ENCODE results near the gene SEMA3A.

The SEMA3A gene

DNA sequence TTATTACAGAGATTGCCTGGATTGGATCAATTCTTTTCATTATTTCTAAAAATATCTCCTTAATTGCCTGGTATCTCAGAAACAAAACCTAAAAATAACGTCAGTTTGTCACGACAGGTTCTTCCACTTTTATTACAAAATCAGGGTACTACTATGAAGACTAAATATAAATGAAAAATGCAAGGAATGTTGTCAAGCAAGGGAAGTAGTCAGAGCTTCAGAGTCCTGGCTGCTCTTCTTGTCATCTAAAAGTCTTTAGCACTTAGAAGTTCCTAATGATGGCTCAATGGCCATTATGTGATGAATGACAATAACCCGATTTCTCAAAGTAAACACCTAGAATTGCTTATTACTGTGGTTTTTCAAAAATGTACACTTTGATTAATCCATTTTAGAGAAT, 192.2 kb downstream of the SEMA3A start:
- DNase-seq, result no peak

DNA sequence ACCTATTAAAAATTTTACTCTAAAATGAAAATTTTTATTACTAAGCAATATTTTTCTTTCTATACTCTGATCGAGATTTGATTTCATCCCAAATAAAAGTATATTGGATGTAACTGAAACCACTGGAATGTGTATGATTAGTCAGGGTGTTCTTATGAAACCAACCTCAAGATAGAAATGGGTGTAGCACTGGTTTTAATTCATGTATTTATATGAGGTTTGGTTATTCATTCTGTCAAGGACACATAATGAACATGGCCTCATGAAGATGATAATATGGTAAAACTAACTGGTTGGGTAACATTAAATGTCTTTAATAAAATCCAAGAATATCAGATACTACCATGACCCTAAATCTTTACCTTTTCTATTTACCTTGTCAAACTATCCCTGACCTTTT, 197.7 kb downstream of the SEMA3A start:
- no peak for DNase-seq

DNA sequence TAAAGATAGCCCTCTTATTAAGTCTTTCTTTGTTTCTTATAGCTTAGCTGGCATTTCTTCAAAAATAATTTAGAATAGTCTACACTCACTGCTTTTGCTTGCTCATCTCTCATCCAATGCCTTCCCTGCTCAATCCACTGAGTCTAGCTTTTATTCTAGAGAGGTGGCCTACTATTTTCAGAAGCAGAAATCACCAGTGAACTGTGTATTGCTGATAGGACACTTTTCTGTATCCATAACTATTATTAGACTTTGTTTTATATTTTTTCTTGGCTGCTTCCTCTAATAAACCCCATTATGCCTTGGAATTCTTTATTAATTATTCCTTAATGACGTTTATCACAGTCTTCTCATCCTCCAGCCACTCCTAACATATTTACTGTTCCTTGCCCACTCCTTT, 206.8 kb downstream of the SEMA3A start:
- DNase-seq, result no peak

DNA sequence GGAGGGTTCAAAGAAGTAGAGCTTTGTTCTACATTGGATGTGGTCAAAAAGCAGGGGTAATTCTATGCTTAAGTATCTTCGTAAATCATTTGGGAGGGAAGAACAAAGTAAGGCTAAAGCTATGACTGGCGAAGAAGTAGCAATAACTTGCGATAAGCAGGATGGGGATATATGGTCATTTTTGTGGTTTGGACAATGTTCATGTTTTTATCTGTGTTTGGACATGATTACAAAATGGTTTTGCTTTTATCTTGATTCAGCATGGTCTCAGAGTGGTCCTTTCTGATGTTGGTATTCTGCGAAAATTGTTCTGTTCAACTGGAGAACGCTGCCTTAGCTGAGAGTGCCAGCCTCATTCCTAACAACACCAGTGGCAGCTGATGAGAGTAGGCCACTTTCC, 208.8 kb downstream of the SEMA3A start:
- DNase-seq, result no peak

DNA sequence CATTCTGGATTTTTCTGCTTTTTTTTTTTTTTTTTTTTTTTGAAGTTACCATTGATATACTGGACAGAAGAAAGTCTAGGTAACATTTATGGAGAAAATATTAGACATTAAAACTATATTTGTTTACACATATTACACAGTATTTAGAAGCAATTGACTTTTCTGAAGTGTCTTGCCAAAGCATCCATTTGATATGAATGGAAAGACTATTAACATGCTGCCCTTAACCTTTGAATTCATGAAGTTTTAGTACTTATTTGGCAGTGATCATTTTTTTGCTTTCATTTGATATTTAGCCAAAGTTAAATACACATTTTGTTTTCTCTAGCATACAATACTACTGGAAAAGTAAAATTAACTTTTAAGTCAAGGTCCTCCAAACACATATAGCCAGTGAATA, 210.0 kb downstream of the SEMA3A start:
- DNase-seq, result no peak

DNA sequence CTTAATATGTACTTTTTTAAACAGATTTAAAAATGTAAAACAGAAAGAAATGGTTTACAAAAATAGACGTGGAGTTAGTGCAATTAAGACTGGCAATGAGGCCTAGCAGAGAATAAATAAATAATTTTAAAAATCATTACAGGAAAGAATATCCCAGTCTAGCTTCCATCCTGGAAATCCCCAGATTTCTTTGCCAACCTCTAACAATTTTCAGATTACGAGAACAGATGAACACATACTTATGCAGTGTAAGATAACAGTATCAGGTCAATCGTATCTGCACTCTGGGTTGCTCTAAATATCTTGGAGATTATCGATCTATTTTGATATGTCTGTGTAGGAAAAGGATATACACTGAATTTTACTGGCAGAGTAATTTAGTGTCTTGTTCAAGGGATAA, 210.5 kb downstream of the SEMA3A start:
- no peak for DNase-seq

DNA sequence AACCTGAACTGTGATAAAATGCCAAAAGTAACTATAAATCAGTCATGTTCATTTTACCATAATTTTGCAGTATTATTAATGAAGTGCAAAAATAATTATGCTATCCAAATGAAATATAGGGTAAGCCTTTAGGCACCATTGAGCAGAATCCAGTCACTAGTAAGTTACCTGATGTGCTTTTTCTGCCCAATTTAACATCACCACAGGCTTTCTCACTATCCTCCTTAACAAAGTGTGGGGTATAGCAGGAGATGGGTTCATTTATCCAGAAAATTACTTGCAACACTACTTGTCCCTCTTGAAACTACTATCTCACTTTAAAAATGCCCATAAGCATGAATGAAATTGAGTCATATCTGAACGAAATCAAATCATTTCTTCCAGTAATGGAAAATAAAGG, 211.0 kb downstream of the SEMA3A start:
- DNase-seq, result no peak

DNA sequence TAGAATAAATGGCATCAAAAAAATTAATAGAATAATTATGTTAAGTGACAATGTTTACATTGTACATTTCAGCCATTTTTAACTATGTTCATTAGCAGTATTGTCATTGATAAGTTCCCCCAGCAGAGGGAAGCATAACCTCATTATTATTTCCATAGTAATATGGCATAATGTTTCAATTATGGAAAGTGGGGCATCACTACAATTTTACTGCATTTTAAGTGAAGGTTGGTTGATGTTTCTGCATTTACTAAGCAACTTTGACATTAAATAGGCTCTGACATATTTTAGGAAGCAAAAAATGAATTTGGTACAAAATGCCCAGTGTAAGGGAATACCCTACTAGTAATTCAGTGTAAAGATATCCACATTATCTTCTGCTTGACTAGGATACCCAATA, 218.3 kb downstream of the SEMA3A start:
- DNase-seq, result peak; percentile 62

DNA sequence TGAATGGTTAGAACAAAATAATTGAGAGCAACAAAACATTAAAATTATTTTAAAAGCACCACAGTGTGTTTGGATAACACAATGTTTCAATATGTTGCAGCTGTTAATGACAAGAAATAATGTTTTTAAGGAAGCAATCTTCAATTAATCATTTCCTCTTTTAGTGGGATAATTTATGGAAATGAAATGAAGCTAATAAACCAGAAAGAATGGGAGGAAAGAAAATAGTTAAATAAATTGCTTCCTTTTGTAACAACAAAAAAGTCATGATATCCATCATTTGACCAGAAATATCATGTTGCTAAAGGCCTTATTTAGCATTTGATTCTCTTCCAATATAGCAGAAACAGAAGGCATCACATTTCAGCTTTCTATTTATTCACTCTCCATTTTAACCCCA, 224.5 kb downstream of the SEMA3A start:
- no peak for DNase-seq

DNA sequence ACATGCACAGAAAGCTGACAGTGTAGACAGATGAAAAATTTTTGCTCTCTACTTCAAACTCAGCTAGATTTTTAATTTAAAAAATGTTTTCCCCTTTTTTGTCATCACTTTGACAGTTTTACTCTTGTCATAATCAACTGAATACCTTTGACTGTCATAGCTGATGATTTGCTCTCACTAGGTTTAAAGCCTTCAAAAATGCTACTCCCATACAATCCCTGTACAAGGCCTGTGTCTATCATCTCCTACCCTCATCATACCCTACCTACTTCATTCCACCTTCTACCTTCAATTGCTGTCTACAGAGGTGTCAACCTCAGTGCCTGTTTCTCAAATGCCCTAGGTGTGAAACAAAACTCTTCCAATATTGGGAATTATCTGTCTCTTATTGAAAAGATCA, 230.3 kb downstream of the SEMA3A start:
- DNase-seq, result no peak

DNA sequence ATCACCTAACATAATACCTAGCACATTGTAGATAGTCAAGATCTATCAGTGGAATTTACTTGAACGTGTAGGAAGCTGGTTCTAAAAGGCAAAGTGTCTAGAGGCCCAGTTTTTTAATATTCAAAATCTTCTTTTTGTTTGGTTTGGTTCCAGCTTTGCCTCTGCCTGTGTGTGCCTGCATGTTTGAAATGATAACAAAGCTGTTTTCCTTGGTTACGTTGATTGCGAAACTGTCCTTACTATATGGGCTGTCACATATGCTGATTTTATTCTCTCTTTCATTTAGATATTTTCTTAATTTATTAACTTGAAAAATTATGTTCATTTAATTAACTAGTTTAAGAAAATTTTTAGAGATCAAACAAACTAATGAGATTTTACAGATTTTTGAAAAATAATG, 237.3 kb downstream of the SEMA3A start:
- DNase-seq, result no peak

DNA sequence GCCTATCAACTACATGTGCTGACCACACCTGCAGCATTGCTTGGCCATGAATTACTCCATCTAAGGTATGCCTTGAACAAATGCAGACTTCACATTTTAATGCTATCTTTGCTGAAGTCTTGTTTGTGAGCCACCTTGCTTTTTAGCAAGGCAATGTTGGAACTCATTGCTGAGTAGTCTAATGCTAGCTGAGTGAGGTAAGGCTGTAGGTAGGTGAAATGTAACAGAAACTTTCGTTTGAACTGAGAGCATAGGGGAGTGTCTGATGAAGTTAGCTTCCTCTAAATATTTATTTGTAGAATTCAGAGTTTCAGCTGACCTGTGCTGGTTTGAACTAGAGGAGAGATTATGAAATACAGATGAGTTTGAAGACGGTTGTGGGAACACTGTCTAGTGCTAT, 238.5 kb downstream of the SEMA3A start:
- DNase-seq, result no peak

DNA sequence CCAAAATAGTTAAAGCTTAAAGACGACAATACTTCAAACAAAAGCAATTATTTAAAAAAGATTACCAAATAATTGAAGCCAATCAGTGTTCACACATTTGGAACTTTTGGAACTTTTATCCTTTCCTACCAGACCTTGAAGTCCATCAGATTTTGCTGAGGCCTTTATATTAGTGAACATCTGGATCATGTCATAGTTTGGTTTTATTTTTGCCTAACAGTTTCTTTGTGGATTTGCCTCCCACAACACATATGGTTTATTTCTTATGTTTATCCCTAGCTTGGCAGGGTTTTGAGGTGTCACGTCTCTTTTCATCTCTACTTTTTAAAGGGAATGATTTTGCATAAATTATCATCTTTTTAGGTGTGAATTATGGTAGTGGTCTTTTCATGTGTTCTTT, 242.4 kb downstream of the SEMA3A start:
- DNase-seq, result no peak

DNA sequence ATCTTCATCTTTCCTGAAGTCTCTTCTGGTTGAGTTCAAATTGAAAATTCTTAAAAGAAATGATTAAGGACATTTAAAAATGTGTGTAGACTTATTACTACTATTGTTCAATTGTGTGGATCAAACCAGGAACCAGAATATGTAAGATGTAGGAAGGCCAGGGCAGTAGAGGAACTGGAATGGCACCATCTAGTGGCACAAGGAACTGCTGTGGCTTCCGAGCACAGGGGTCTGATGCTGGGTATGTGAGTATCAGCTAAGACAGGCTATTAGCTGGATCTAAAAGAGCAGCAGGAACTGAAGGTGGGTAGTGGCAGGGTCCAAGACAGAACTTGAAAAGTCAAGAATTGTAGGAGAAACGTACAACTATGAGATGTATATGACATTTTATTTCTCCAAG, 247.3 kb downstream of the SEMA3A start:
- peak; percentile 69 for DNase-seq

DNA sequence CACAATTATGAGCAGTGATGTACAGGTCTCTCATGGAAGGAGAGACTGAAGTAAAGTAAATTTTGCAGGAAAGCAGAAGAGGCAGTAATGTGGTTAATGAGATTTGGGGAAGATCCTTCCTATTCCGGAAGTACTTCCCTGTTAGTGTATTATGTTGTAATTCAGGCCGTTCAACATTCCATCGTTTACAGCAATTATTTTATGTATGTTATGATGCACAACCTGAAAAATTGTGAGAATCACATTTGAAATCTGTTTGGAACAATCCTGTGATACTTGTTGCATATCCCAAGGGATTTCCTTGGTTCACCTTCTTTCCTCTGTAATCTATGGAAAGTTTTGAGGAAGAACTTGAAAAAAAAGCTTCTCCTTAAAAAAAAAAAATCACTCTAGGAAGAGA, 247.8 kb downstream of the SEMA3A start:
- no peak for DNase-seq

DNA sequence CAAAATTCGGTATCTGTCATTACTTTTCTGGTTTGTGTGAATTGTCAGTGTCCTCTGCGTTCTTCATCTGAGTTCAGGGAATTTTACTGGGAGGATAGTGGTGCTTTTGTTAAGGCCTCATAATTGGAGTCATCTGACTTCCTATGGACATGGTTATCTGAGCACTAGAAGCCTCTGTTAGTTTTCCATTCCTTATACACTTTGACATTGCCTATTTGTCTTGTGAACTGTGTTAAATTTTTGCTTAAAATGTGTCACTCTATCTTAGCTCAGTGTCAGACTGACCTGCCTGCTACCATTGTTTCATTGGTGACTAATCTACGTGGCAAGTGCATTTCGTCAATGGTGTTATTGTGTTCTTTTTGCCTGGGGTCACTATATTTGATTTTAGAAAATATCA, 253.3 kb downstream of the SEMA3A start:
- DNase-seq, result no peak

DNA sequence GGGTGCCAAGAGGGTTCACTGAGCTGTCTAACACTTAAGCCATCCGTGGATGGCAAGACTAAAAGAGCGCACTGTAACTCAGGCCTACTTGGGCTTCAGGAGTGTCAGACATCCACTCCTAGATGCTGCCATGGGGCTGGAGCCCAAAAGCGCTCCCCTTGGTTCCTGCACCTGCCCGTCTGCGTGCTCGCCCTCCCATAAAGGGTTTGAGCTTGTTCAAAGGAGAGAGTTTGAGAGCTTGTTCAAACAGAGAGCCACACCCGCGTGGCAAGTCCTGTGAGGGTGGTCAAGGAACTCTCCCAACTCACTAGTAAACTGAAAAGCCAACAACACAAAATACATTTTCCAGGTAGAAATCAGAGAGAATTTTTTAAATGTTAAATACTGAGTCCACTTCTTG, 256.7 kb downstream of the SEMA3A start:
- DNase-seq, result no peak

DNA sequence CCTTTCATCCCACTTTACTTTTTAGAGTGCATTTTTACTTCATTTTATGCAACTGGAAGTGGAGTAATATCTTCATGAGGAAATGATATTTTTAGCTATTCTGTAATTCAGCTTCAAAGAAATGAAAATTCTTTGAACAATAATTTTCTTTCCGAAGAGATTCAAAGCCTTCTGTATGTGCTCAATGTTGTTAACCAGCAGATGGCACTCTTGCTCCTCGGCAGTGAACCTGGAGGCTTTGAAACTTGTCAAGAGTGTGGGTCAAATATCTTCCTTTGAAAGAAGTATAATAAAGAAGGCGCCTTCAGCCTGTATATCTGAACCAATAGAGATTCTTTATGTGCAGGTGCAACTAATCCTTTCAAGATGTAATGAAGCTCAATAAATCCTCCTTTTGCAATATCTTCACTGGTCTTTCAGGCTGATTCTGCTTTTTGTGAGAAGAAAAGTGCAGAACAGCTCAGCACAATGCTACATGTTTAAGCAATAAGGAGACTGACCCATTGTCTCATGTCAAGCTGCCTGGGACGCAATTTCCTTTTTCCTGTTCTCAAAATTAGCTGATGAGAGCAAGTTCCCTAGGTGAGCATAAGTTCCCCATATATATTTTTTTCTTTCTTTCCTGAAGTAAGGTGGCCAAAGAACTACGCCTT, 258.4 kb downstream of the SEMA3A start:
- peak; percentile 77 for DNase-seq

DNA sequence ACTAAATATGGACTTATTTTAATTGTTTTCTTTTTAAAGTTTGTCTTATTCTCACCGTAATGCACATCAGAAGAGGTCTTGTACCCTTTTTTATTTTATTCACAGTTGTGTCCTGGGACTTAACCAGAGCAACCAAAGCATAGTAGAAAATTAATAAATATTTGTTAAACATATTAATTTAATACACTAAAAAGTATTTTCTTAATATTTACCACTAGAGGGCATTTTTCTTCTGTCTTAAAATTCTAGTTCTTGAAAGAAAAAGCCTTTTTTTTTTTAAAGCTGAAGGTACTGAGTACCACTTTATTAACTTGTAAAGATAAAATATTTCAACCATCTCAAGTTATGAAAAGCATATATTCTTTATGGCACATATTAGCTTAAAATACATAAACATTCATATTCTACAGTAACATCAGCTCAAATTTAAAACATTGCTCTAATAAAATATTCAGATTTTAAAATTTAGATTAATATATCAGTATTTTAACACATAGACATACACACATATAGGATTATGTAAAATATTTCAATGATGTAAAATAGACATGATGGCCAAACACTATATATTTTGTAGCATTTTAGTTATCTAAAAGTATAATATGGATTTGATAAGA, 260.4 kb downstream of the SEMA3A start:
- DNase-seq, result no peak

DNA sequence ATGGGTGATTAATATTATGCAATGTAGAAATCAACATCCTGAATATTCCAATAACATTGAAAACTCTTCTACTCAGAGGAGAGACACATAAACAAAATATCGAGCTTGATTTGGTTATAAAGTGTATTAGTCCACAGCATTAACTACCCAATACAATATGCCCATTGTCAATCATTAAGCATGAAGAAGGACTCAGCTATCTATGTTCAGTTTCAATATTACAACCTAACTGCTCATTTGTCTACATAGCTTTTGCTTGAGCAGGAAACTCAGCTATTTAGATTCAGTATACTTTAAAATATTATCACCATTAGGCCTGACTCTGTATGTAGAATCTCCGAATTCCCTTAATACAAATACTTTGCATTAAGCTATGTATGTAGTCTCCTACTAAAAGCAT, 262.6 kb downstream of the SEMA3A start:
- DNase-seq, result no peak

DNA sequence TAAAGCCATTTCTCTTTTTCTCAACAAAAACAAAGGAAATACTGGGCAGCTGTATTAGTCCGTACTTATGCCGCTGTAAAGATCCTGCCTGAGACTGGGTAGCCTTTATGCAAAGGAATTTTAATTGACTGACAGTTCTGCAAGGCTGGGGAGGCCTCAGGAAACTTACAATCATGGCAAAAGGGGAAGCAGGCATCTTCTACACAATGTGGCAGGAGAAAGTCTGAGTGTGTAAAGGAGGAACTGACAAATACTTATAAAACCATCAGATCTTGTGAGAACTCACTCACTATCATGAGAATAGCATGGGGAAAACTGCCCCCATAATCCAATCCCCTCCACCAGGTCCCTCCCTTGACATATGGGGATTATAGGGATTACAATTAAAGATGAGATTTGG, 264.3 kb downstream of the SEMA3A start:
- DNase-seq, result peak; percentile 57

DNA sequence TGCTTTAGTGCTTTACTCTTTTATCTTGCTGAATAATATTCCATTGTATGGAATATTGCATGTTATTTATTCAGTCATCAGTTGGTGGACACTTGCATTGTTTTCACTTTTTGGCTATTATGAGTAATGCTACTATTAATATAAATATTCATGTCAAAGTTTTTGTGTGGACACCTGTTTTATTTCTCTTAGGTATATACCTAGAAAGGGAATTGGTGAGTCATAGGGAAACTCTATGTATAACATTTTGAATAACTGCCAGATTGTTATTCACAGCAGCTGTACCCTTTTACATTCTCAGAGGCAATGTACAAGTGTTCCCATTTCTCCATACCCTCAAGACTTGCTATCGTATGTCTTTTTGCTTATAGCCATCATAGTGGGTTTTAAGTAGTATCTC, 268.7 kb downstream of the SEMA3A start:
- no peak for DNase-seq

DNA sequence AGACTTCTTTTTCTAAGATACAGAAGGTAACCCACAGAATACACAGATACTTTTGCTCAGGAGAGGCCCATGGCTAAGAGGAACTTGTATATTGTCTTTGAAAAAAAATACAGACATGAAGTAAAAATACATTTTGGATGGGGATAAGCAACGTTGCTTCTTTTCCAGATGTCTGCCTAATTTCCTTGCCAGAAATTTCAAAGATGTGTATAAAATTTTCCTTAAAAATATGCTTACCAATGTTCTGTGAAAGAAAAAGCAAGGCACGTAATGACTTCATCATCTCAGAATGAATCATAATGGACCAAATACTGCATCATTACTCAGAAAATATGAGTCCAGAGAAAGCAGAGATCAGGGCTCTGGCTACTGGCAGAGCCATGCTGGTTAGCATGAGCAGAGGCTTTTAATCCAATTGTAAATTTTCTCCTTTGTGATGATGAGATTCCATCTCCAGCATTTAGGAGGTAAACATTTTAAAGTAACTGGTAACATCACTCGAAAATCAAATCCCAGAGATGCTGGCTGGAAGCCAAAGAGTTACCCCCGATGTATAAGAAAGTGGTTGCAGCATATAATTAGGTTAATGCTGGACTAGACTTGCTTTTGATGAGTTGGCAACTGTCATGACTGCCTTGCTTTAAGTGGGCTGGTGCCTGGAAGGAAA, 272.5 kb downstream of the SEMA3A start:
- peak; percentile 85 for DNase-seq

DNA sequence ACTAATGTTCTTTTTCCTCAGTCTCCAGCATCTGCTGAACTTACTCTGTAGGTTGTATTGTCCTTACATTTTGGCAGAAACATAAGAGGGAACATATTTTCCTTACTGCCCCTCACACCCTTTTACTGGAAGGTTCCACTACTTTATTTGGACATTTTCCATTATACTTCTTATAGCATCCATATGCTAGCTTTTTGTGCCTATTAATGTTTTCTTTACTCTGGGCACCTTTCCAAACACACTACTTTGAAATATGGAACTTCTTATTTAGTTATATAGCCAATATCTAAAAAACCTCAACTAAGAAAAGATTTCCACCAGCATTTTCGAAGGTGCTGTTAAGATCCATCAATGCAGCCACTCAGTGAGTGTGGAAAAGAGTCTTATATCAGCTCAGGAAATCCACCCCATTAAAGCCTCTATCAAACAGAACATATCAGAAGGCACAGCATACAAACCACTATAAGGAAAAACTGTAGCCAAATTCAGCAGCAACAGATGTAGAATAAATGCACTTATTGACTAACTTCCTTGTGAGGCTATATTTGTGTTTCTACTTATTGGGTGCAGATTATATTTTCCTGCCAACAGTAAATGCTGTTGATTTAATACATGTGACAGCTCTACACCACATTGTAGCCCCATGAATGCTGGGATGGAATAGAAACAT, 273.2 kb downstream of the SEMA3A start:
- DNase-seq, result peak; percentile 33
